HepG2 (cell line): ENCODE data around the gene P2RX6. TPM values are rescaled to one million over a fixed set of nuclear protein-coding genes. Genes with fewer than 3 reads are reported as not detected.

Experiments used
- ATAC-seq: fragments of 200-7000 bp; cut with Tn5 transposase; 3 replicates; pipeline ENCODE4 v1.9.1; 2020; ENCODE audit warnings: mild to moderate bottlenecking, moderate library complexity
- BruUV-seq: library from RNA; stranded (reverse); fragments of 400-500 nt; replicated peaks from 2 replicates; lab custom pipeline; 2021; lab: Mats Ljungman, UMichigan
- CTCF ChIA-PET: fragments of 300-600 bp; formaldehyde crosslinking; extraction: SDS; loops from one replicate; lab custom pipeline; 2021; ENCODE audit warnings: low total read pairs, inconsistent platforms, low intra/inter-chr PET ratio; lab: Yijun Ruan, JAX
- POLR2A ChIA-PET: fragments of 350-600 bp; sonication (Branson Sonifier 250); formaldehyde crosslinking; loops from one replicate; lab custom pipeline; 2020; ENCODE audit warnings: antibody characterized with exemption, inconsistent platforms; lab: Yijun Ruan, JAX
- DNase-seq: peaks from one replicate; pipeline ENCODE4 v3.0.0-alpha.2; 2015; ENCODE audit warnings: low spot score
- FAIRE-seq: peaks from 3 replicates; lab custom pipeline; 2011; peaks lifted over from hg19 to GRCh38; lab: Jason Lieb, UNC
- H2AFZ ChIP-seq: one replicate; pipeline ENCODE4 v1.6.1; 2011; ENCODE audit warnings: low read length, inconsistent platforms
- H3K27ac ChIP-seq: fragments of 300-600 bp; 3 replicates; pipeline ENCODE4 v1.8.0; 2011; ENCODE audit warnings: mixed run types, mild to moderate bottlenecking, mixed read lengths, low read length, inconsistent platforms; ENCODE audit not compliant: insufficient read depth; ENCODE audit errors: extremely low read length
- H3K27me3 ChIP-seq, 2 experiments: fragments of 200-600 bp in 1 of 2; 2 replicates in 1 of 2; 3 replicates in 1 of 2; pipeline versions ENCODE4 v1.6.0 to v1.8.0; 2011; ENCODE audit warnings: low read length in 2 of 2, mild to moderate bottlenecking in 2 of 2, moderate library complexity in 2 of 2, inconsistent platforms in 1 of 2; ENCODE audit not compliant: insufficient read depth in 2 of 2, control insufficient read depth in 1 of 2
- H3K36me3 ChIP-seq, 2 experiments: fragments of 200-600 bp in 1 of 2; replicated peaks in 1 of 2; 2 replicates in 1 of 2; 3 replicates in 1 of 2; pipeline versions ENCODE4 v1.5.1 to v1.8.0; 2011; ENCODE audit warnings: low read length in 2 of 2, inconsistent platforms in 1 of 2; ENCODE audit not compliant: insufficient read depth in 2 of 2, control insufficient read depth in 1 of 2
- H3K4me1 ChIP-seq: 2 replicates; pipeline ENCODE4 v1.5.1; 2012; ENCODE audit warnings: low read length, inconsistent platforms; ENCODE audit not compliant: insufficient read depth
- H3K4me2 ChIP-seq: 2 replicates; pipeline ENCODE4 v1.6.0; 2011; ENCODE audit warnings: low read depth, low read length, inconsistent platforms
- H3K4me3 ChIP-seq, 3 experiments: fragments of 200-600 bp in 1 of 3; sonication (generic), shearing (Covaris generic) in 1 of 3; replicated peaks in 1 of 3; 2 replicates each; pipeline ENCODE4 v1.5.1; 2011 to 2016; ENCODE audit warnings: low read length in 3 of 3, inconsistent platforms in 2 of 3, low read depth in 2 of 3, mild to moderate bottlenecking in 2 of 3, control low read depth in 1 of 3, mixed read lengths in 1 of 3; ENCODE audit not compliant: insufficient read depth in 1 of 3
- H3K79me2 ChIP-seq: one replicate; pipeline ENCODE4 v1.6.1; 2011; ENCODE audit warnings: low read length, inconsistent platforms; ENCODE audit not compliant: insufficient read depth
- H3K9ac ChIP-seq: 2 replicates; pipeline ENCODE4 v1.6.0; 2011; ENCODE audit warnings: mild to moderate bottlenecking, low read depth, low read length, inconsistent platforms; ENCODE audit not compliant: insufficient read depth
- H3K9me3 ChIP-seq: 2 replicates; pipeline ENCODE4 v1.5.1; 2012; ENCODE audit warnings: mild to moderate bottlenecking, low read length
- H4K20me1 ChIP-seq: 2 replicates; pipeline ENCODE4 v1.6.0; 2011; ENCODE audit warnings: inconsistent platforms, mild to moderate bottlenecking, low read length, moderate library complexity; ENCODE audit not compliant: insufficient read depth
- DNMT3B ChIP-seq: conservative IDR thresholded peaks from 2 replicates; pipeline ENCODE4 v1.6.1; 2016; ENCODE audit warnings: missing biosample characterization, control low read depth
- ERF ChIP-seq: IDR thresholded peaks from 2 replicates; pipeline ENCODE4 v1.6.1; 2018; ENCODE audit warnings: missing biosample characterization, missing genetic modification reagents
- HMG20A ChIP-seq: IDR thresholded peaks from 2 replicates; pipeline ENCODE4 v1.6.1; 2016; ENCODE audit warnings: borderline replicate concordance
- MAF1 ChIP-seq: sonication (generic); formaldehyde crosslinking; IDR thresholded peaks from 2 replicates; pipeline ENCODE4 v1.5.0; 2020; ENCODE audit warnings: missing genetic modification reagents, borderline replicate concordance
- NFYB ChIP-seq: sonication (generic); formaldehyde crosslinking; IDR thresholded peaks from 2 replicates; pipeline ENCODE4 v1.4.0; 2020; ENCODE audit warnings: missing genetic modification reagents
- RFX5 ChIP-seq: IDR thresholded peaks from 2 replicates; pipeline ENCODE4 v1.6.1; 2011; ENCODE audit warnings: low read depth, low read length, improper control_type of control experiment
- RXRB ChIP-seq: IDR thresholded peaks from 2 replicates; pipeline ENCODE4 v1.6.1; 2016; ENCODE audit warnings: borderline replicate concordance, missing genetic modification reagents, missing compliant biosample characterization
- SALL1 ChIP-seq: sonication (generic); formaldehyde crosslinking; IDR thresholded peaks from 2 replicates; pipeline ENCODE4 v1.8.0; 2022; ENCODE audit warnings: mild to moderate bottlenecking, missing genetic modification reagents
- YEATS2 ChIP-seq: sonication (generic); formaldehyde crosslinking; IDR thresholded peaks from 2 replicates; pipeline ENCODE4 v1.4.0; 2020; ENCODE audit warnings: missing genetic modification reagents, borderline replicate concordance
- ZFAT ChIP-seq: sonication (generic); formaldehyde crosslinking; conservative IDR thresholded peaks from 2 replicates; pipeline ENCODE4 v1.8.1; 2023; ENCODE audit warnings: missing genetic modification reagents, inconsistent platforms
- ZNF337 ChIP-seq: sonication (generic); formaldehyde crosslinking; IDR thresholded peaks from 2 replicates; pipeline ENCODE4 v1.5.1; 2020; ENCODE audit warnings: missing genetic modification reagents, low read depth, mild to moderate bottlenecking, borderline replicate concordance
- ZNF83 ChIP-seq: sonication (generic); formaldehyde crosslinking; IDR thresholded peaks from 2 replicates; pipeline ENCODE4 v1.4.0; 2020; ENCODE audit warnings: missing genetic modification reagents, mild to moderate bottlenecking, borderline replicate concordance
- whole genome bisulfite sequencing: methylation state at CpG from one replicate; pipeline ENCODE4 v1.1.6; 2017; ENCODE audit warnings: low lambda C conversion rate; 5-methylcytosine and 5-hydroxymethylcytosine counted together
- in situ Hi-C: cut with HindIII; loops from 2 replicates; pipeline ENCODE4 v1.10.0; 2017; ENCODE audit warnings: low pct_unique_long_range_greater_than_20kb; ENCODE audit not compliant: extremely low pct_ligation_motif_present
- intact Hi-C: fragments of 100-400 bp; cut with micrococcal nuclease; formaldehyde crosslinking; loops from one replicate; pipeline ENCODE4 v1.10.0; 2022; ENCODE audit not compliant: unreplicated experiment
- polyA plus RNA-seq, 8 experiments: library from polyadenylated mRNA; depleted of rRNA in 3 of 8; stranded (reverse) in 7 of 8; unstranded in 1 of 8; fragments of >200 nt; fragmentation: Illumina TruSeq in 4 of 8; extraction: Trizol in 4 of 8; gene quantifications; 2 replicates each; pipeline versions ENCODE4 v1.2.1 to v1.2.3, GENCODE V29; 2011 to 2016; ENCODE audit warnings: low read depth in 4 of 8, missing spikeins in 1 of 8, mixed read lengths in 1 of 8; ENCODE audit not compliant: insufficient read depth in 1 of 8
- total RNA-seq, 5 experiments: library from RNA; depleted of rRNA; stranded (reverse); fragments of >200 nt; fragmentation: Illumina TruSeq; extraction: Trizol; gene quantifications; 2 replicates each; pipeline ENCODE4 v1.2.3, GENCODE V29; 2016; ENCODE audit warnings: low read depth in 1 of 5
- TF ChIP-seq, protein P1 (sequence below): sonication (generic); formaldehyde crosslinking; IDR thresholded peaks from 2 replicates; pipeline ENCODE4 v1.4.0; 2020; ENCODE audit warnings: missing genetic modification reagents, borderline replicate concordance
- TF ChIP-seq, protein P2 (sequence below): IDR thresholded peaks from 2 replicates; pipeline ENCODE4 v1.6.1; 2016; ENCODE audit warnings: low read depth, control low read depth
- TF ChIP-seq, protein P3 (sequence below): sonication (generic); formaldehyde crosslinking; conservative IDR thresholded peaks from 2 replicates; pipeline ENCODE4 v1.8.0; 2022; ENCODE audit warnings: missing genetic modification reagents

P2RX6 gene
- total and polyA plus RNA-seq, 2 of the 13 experiments (the other 11 are each of a cell fraction or from before 2014, with no cell fraction given), result 0.04 to 0.12 TPM

DNA sequence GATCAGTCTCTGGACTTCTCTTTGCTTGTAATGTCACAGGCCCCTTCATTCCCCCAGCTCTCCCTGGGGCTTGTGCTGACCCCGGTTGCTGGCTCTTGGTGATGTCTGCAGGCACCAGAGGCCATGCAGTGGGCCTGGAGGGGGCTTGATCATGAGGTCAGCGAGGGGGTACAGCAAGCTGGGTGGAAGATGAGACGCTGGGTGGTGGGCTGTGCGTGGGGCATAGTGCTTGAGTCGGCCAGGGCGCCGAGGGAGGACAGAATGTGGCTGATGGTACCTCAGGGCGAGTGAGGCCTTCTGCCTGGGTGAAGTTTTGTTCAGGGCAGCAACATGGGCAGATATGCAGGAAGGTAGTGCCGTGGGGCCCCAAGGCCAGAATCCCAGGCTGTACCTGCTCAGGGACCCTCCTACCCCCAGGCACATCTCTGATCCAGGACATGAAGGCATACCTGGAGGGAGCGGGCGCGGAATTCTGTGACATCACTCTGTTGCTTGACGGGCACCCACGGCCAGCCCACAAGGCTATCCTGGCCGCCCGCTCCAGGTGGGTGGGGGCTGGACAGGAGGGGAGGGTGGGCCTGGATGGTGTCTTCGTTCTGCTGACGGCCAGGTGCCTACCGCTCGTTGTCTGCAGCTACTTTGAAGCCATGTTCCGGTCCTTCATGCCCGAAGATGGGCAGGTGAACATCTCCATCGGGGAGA is 19.5 kb upstream of the P2RX6 start:
- POLR2A ChIA-PET, result no interaction called here
- no peaks in the 10 kb centered on the region for H4K20me1 ChIP-seq
- H3K79me2 ChIP-seq, result peaks cover 3% of the 10 kb centered on the region
- TF ChIP-seq NFYB (no peak), DNMT3B (CRISPR knock-in tag) (no peak)
- DNase-seq, result no peak
- no peak for FAIRE-seq
- BruUV-seq, result no TSS peak
- CTCF ChIA-PET, result no interaction called here
- H3K4me1 ChIP-seq, result peaks cover 4% of the 10 kb centered on the region
- peaks cover 9 to 49% of the 10 kb centered on the region in 2 experiments for H3K36me3 ChIP-seq
- H3K27ac ChIP-seq, result no peak overlapping the region
- in situ Hi-C loops, result no loop called here
- H3K27me3 ChIP-seq, result no peaks in the 10 kb centered on the region
- H3K4me3 ChIP-seq, result no peak overlapping the region
- no peak for ATAC-seq
- H3K9me3 ChIP-seq, result no peaks in the 10 kb centered on the region
- WGBS, result 98% methylated on average over 9 of the region's 23 CpGs
- intact Hi-C loops, result no loop called here
- H2AFZ ChIP-seq, result no peak overlapping the region
- H3K9ac ChIP-seq, result no peak overlapping the region
- no peak overlapping the region for H3K4me2 ChIP-seq

DNA sequence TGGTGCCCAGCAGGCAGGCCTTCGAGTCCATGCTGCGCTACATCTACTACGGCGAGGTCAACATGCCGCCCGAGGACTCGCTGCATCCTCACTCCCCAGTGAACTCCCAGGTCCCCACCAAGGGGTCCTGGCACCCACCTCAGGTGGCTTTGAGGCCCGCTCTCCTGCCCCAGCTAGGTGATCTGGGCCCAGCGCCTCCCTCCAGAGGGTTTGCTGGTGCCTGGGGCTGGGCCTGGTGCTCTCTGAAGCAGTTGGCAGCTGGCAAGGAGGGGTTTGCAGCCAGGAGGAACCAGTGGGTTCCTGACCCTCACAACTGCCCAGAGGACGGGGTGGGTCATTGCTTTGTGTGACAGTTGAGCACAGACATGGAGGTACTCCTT is 18.9 kb upstream of the P2RX6 start:
- intact Hi-C loops, result no loop called here
- Histone ChIP-seq H4K20me1 (no peaks in the 10 kb centered on the region), H3K36me3 (peaks cover 9 to 45% of the 10 kb centered on the region in 2 experiments), H3K9me3 (no peaks in the 10 kb centered on the region), H3K4me2 (no peak overlapping the region), H3K9ac (no peak overlapping the region), H3K4me1 (peaks cover 9% of the 10 kb centered on the region), H3K27me3 (no peaks in the 10 kb centered on the region), H3K79me2 (peaks cover 8% of the 10 kb centered on the region), H3K27ac (no peak overlapping the region), H2AFZ (no peak overlapping the region), H3K4me3 (no peak overlapping the region)
- CTCF ChIA-PET, result no interaction called here
- no TSS peak for BruUV-seq
- whole genome bisulfite sequencing, result 100% methylated on average over 8 of the region's 10 CpGs
- POLR2A ChIA-PET, result interaction anchor here (0.6 kb wide), 1 partner anchor 14 kb away, joined by 5 read pairs; the partner anchor contains the start of gene LZTR1
- no peak for FAIRE-seq
- in situ Hi-C loops, result no loop called here
- ATAC-seq, result no peak
- no peak for DNase-seq
- TF ChIP-seq, protein P1, sequence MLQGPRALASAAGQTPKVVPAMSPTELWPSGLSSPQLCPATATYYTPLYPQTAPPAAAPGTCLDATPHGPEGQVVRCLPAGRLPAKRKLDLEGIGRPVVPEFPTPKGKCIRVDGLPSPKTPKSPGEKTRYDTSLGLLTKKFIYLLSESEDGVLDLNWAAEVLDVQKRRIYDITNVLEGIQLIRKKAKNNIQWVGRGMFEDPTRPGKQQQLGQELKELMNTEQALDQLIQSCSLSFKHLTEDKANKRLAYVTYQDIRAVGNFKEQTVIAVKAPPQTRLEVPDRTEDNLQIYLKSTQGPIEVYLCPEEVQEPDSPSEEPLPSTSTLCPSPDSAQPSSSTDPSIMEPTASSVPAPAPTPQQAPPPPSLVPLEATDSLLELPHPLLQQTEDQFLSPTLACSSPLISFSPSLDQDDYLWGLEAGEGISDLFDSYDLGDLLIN, result no peak
- TF ChIP-seq RXRB (no peak), HMG20A (CRISPR knock-in tag) (no peak), ZNF83 (CRISPR knock-in tag) (no peak), YEATS2 (no peak), SALL1 (no peak), ZNF337 (CRISPR knock-in tag) (no peak), MAF1 (CRISPR knock-in tag) (no peak), ZFAT (no peak), RFX5 (no peak), ERF (no peak)
- TF ChIP-seq, protein P2, sequence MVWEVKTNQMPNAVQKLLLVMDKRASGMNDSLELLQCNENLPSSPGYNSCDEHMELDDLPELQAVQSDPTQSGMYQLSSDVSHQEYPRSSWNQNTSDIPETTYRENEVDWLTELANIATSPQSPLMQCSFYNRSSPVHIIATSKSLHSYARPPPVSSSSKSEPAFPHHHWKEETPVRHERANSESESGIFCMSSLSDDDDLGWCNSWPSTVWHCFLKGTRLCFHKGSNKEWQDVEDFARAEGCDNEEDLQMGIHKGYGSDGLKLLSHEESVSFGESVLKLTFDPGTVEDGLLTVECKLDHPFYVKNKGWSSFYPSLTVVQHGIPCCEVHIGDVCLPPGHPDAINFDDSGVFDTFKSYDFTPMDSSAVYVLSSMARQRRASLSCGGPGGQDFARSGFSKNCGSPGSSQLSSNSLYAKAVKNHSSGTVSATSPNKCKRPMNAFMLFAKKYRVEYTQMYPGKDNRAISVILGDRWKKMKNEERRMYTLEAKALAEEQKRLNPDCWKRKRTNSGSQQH (CRISPR knock-in tag), result no peak
- TF ChIP-seq, protein P3, sequence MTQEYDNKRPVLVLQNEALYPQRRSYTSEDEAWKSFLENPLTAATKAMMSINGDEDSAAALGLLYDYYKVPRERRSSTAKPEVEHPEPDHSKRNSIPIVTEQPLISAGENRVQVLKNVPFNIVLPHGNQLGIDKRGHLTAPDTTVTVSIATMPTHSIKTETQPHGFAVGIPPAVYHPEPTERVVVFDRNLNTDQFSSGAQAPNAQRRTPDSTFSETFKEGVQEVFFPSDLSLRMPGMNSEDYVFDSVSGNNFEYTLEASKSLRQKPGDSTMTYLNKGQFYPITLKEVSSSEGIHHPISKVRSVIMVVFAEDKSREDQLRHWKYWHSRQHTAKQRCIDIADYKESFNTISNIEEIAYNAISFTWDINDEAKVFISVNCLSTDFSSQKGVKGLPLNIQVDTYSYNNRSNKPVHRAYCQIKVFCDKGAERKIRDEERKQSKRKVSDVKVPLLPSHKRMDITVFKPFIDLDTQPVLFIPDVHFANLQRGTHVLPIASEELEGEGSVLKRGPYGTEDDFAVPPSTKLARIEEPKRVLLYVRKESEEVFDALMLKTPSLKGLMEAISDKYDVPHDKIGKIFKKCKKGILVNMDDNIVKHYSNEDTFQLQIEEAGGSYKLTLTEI (CRISPR knock-in tag), result no peak
